Left forelimb (tissue), 1 donor: ENCODE measurements around the gene COL4A2.
"Not testable (repeated sequence)": the region's sequence is repeated elsewhere in the genome, so short reads cannot be mapped to it uniquely, and the experiment has no call there.

ENCODE experiments used
- DNase-seq: peaks from one replicate; pipeline ENCODE4 v3.0.0-alpha.2; 2018; ENCODE audit warnings: low spot score

COL4A2 gene

DNA sequence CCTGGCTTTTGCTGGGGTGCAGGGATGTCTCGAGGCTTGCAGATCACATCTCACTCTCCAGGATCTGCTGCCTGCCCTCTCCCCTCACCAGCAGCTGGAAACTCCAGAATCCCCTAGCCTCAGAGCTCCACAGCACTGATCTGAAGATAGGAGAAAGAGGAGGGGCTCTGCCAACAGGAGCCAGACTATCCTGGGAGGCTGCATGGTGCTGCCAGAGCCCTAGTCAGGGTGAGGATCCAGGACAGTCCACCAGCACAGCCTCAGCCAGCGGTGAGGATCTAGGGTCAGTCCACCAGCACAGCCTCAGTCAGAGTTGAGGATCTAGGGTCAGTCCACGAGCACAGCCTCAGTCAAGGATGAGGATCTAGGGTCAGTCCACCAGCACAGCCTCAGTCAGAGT lies 189.2 kb downstream of the COL4A2 start:
- DNase-seq = no peak

DNA sequence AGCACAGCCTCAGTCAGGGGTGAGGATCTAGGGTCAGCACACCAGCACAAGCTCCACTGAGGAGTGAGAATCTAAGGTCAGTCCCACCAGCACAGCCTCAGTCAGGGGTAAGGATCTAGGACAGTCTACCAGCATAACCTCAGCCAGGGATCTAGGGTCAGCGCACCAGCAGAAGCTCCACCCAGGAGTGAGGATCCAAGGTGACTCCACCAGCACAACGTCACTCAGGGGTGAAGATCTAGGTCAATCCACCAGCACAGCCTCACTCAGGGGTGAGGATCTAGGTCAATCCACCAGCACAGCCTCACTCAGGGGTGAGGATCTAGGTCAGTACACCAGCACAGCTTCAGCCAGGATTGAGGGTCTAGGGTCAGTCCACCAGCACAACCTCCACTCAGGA lies 189.9 kb downstream of the COL4A2 start:
- no peak for DNase-seq

DNA sequence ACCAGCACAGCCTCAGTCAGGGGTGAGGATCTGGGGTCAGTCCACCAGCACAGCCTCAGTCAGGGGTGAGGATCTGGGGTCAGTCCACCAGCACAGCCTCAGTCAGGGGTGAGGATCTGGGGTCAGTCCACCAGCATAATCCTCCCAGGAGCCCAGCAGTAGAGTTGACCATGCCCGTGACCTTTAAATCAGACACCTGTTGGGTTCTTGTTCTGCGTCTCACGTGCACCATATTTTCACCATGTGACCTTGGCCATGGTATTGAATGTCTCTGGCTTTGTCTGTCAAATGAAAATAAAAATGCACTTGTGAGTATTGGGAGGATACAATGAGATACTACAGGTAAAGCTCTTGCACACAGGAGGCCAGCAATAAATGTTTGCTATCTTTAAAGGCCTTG lies 190.8 kb downstream of the COL4A2 start:
- DNase-seq = not testable (repeated sequence)

DNA sequence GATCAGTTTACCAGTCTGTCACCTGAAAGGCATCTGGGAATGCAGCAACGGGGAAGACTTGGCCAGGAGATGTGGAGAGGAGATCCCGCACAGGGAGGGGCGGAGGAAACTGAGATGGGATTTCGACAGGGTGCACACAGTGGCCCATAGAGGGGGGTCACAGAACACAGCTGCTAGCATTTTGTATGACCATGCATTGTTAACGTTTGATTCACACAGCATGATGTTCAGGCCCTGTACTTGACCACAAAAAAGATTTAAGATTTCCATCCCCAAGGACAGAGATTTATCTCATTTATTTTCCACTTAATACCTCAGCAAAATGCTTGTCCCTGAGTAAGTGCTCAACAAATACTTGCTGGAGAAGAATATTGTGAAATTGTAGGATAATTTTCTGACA lies 191.2 kb downstream of the COL4A2 start:
- DNase-seq = no peak

DNA sequence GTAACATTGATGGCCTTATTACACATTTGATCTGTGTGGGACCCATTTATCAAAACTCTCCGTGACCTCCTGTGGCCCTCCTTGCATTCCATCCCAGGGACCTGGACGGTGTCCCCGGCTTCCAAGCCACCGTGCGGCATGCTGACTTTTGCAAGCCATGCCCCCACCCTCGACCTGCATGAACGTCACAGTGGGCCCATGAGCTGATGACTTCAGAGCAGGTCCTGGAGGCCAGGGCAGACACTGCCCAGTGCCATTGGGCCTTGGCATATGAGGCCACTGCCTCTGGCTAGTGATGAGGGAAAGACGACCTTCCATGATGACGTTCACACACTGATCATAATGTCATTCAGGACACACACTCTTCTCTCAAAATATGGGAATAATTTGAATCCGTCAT lies 191.7 kb downstream of the COL4A2 start:
- no peak for DNase-seq

DNA sequence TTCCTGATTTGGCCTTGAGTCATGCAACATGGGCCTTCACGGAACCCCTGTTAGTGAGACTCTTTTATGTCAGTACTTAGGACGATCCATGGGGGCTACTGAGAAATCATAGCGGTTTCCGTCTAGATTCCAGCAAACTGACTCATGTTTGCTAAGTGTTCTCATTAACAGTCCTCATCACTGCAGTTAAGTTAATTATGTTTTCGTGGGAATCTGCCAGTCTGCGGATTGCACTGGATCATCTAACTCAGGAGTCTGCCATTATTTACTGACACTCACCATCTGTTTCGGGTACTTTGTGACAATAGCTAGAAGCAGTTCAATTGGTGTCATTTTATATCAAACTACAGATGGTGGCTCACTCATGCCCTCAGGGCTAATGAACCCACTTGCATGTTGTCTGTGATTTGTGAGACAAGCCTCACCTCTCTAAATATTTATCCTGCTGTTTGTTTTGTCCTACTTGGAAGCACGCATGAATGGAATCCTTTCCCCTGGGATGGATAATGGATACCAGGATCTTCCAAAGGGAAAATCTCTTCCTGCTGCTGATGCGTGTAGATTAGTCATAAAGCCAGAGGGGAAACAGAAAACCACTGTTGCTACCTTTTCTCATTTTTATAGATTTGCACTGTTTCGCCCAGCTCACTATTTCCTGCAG lies 192.7 kb downstream of the COL4A2 start:
- no peak for DNase-seq

DNA sequence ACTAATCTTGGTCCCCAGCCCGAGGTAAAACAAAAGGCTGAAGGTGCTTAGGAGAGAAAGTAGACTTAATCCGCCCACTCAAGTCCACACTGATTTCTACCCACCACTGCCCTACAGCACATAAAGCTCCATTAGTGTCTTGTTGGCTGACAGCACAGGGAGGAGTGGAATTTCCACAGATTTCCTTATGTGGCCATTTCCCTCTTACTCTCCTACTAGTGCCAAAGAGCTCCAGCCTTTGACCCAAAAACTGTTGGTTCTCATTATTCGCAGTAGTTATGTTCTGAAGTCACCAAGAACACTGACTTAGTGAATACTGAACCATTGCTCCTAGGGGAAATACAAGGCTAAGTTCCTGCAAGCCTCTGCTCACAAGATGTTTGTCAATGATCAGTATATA lies 193.3 kb downstream of the COL4A2 start:
- no peak for DNase-seq

DNA sequence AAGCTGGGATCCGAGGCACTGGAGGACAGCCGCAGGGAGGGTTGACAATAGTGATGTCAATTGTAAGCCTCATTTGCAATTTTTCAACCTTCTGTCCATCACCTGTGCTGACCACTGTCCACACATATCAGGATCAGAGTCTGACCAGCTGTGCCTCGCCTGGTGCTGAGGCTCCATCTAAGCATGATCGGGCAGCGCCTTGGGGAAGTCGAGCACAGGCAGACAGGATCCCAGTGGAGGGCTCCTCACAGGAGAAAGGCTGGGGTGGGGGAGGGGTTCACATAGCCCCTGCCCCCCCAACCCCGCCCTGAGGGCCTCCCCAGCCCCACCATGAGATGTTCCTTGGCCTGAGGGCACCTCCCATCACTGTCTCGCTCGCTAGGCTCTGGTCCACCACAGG lies 194.1 kb downstream of the COL4A2 start:
- DNase-seq = no peak

DNA sequence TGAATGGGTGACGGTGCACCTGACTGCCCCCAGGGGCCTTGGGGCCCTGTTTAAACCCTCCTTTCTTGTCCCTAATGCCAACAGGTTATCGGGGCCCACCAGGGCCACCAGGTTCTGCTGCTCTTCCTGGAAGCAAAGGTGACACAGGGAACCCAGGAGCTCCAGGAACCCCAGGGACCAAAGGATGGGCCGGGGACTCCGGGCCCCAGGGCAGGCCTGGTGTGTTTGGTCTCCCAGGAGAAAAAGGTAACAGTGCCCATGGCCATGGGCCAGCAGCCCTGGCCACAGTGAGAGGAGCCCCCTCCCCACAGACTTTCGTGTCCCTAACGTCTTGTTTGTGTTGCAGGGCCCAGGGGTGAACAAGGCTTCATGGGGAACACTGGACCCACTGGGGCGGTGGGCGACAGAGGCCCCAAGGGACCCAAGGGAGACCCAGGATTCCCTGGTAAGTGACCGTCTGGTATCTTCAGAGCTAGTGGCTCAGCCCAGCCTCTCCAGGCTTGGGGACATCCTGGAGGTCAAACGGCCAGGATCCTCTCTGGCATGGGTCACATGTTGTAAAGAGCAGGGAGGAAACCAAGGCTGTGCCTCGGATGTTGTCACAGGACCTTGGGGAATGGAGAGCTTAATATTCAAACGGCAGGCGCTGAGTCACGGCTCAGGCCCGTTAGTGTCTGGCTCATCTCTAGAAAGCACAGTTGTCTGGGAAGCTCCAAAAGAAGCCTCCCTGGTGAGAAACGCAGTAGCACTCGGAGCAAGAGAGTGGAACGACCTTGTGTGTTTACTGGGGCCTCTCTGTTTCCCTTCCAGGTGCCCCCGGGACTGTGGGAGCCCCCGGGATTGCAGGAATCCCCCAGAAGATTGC lies 196.2 kb downstream of the COL4A2 start:
- DNase-seq = no peak

DNA sequence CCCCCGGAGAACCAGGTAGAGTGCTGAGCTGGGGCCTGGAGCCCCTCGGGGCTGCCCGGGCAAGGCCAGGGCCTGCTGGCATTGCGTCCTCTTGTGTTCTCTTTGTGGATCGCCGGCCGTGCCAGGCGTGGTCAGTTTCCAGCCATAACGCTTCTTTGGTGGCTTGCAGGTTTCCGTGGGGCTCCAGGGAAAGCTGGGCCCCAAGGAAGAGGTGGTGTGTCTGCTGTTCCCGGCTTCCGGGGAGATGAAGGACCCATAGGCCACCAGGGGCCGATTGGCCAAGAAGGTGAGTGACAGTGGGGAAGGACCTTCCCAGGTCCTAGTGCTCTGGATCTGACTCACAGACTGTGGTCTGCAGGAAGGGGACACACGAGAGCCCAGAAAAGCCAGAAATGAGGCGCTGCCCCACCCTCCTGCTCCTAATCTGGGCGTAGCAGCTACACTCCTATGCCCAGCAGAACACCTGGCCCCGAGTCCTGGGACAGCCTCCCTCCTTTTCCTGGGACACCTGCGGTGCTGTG lies 197.0 kb downstream of the COL4A2 start:
- no peak for DNase-seq

DNA sequence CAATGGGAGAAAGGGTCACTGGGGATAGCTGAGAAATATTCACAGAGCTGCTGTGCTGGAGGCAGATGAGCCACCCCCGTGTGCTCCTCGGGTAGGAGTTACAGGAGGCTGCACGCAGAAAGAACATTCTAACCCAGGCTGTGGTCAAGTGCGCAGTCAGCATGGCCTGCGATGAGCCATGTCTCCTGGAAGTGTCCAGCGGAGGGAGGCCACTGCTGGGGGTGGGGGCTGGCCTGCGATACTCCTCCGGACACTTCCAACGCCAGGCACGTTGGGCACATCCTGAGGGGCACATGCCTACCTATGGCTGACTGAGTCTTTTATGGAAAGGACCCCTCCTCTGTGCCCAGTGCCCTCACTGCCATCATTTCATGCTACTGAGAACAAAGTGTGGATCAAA lies 198.5 kb downstream of the COL4A2 start:
- no peak for DNase-seq

DNA sequence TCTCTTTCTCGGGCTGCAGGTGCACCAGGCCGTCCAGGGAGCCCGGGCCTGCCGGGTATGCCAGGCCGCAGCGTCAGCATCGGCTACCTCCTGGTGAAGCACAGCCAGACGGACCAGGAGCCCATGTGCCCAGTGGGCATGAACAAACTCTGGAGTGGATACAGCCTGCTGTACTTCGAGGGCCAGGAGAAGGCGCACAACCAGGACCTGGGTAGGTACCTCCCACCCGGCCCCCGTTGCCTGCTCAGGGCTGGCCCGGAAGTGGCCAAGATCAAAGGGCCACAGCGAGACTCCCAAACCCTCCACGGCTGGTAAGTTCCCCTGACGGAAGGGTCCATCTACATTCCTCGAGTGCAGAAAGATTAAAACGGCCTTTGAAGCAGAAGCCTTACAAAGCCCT lies 199.3 kb downstream of the COL4A2 start:
- no peak for DNase-seq

DNA sequence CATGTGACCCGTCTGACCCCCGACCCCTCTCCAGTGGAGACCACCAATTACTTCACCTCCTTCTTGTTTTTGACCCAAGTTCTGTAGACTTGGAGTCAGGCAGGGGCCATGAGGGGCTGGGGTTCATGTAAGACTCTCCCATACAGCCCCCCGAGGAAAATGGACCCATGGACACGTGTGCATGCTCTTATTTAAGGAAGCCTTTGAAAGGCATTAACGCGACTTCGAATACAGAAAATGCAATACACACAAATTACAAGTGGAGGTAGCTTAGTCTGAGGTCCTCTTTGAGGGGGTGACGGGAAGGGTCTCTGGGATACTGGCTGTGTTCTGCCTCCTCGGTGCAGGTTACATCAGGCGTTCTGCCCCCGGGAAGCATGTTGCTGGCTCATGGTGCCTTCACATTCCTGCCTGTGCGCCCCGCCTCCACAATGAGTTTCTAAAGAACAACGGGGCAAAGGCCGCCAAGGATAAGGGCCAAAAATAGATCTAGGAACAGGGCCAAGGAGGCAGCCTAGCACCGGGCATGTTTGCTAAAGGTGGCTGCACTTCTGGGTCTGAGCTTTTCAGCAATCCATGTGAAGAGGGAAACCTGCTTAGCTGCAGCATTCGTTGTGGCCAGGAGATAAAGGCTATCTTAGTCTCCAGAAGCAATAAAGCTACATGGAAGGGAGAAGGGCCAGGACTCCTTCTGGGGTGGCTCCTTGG lies 199.9 kb downstream of the COL4A2 start:
- no peak for DNase-seq

DNA sequence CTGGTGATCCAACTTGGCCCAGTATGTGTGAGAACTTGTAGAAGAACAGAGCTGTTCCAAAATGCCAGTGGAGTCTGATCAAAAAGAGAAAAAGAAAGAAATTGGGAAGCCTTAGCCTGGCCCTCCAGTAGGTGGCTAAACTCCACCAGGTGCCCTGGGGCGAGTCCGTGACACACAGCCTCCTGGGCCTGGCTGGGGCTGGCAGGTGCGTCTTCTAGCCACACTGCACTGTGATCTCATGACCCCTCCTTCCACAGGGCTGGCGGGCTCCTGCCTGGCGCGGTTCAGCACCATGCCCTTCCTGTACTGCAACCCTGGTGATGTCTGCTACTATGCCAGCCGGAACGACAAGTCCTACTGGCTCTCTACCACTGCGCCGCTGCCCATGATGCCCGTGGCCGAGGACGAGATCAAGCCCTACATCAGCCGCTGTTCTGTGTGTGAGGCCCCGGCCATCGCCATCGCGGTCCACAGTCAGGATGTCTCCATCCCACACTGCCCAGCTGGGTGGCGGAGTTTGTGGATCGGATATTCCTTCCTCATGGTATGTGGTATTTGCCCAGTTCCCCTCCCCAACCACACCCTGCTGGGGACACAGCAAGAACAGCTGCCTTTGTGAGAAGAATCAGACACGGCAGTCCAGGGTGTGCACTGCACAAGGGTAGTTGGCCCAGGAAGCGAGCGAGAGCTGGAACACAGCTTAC lies 200.7 kb downstream of the COL4A2 start:
- no peak for DNase-seq

DNA sequence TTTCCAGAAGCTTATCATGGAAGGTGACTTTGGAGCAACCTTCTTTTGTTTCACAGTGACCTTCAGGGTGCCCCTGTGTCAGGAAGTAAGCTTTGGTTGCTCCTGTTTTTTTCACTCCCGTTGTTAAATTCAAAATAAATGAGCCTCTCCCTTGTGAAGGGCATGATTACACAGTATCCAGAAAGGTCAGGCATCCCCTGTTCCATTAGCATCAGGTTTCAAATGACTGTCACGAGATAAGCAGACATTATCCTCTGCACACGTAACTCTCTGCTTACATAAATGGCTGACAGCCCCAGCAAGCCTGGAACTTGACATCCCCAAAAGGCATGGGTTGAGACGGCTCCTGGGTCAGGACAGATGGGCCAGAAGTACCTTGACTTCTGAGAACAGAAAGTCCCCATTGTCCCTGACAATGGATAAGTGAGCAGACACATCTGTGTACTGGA lies 202.4 kb downstream of the COL4A2 start:
- no peak for DNase-seq

DNA sequence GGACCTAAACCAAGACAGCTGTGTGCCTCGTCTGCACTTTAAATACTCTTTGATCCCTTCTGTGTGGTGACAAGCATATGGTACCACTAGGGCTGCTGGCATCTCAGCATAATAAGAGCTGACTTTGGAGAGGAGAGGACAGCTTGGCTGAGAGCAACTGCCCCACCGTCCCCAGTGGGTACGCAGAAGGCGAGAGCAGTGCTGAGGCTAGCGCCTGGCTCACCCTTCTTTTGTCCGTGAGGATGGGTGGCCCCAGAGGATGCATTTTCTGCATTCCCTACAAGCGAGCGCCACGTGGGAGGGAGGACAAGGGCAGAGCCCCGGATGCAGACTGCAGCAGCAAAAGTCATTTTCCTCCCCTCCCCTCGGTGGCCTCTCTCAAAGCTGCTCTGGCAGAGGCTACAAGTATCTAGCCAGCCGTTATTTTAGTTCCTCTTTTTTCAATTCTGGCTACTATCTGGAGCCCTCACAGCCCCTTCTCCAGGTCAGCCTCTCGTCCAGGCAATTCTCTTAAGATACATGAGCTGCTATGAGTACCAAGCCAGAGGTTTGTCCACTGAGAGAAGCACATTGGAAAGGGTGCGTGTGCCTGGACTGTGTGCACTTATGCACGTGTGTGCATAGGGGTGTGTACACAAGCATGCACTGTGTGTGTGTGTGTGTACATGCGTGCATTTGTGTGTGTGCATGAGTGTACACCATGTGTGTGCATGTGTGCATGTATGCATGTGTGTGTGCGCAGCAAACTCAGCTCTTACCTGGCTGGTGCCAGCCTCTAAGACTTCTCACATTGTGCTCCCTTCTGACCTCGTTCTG lies 203.1 kb downstream of the COL4A2 start:
- DNase-seq = no peak

DNA sequence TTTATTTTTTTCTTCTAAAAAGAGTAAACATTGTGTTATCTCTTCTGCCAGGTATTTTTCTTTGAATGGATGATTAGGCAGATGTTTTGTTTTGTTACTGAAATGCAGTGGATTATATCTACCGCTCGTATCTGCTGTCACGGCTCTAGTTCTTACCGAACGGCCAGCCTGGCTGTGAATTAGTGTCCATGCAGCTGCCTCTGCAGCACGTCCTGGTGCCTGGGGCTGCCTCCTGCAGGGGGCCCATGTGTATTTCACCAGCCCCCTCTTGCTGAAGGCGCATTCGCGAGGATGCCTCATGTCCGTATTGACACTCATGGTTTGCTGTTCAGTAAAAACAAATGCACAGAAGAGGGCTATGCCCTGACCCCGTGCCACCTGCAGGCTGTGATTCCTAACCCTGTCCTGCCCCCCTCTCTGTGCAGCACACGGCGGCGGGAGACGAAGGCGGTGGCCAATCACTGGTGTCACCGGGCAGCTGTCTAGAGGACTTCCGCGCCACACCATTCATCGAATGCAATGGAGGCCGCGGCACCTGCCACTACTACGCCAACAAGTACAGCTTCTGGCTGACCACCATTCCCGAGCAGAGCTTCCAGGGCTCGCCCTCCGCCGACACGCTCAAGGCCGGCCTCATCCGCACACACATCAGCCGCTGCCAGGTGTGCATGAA lies 204.6 kb downstream of the COL4A2 start:
- no peak for DNase-seq

DNA sequence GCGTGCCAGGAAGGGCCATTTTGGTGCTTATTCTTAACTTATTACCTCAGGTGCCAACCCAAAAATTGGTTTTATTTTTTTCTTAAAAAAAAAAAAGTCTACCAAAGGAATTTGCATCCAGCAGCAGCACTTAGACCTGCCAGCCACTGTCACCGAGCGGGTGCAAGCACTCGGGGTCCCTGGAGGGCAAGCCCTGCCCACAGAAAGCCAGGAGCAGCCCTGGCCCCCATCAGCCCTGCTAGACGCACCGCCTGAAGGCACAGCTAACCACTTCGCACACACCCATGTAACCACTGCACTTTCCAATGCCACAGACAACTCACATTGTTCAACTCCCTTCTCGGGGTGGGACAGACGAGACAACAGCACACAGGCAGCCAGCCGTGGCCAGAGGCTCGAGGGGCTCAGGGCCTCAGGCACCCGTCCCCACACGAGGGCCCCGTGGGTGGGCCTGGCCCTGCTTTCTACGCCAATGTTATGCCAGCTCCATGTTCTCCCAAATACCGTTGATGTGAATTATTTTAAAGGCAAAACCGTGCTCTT lies 205.2 kb downstream of the COL4A2 start:
- no peak for DNase-seq

DNA sequence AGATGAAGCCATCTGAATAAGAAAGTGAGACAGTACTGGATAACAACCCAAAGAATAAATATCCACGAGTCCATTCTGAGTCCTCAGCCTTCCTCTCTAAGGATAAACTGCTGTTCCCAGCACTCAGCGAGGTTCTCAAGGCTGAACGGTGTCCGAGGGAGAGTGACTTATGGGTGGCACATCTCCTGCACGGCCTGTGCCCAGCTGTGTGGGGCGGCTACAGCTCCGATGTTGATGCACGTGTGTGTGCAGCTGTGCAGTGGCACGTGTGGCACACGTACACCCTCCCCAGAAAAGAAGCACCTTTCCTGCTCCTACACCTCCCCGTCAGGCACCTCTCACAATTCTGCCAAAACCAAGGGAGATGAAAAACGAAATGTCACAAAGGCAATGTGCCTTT lies 209.4 kb downstream of the COL4A2 start:
- no peak for DNase-seq

DNA sequence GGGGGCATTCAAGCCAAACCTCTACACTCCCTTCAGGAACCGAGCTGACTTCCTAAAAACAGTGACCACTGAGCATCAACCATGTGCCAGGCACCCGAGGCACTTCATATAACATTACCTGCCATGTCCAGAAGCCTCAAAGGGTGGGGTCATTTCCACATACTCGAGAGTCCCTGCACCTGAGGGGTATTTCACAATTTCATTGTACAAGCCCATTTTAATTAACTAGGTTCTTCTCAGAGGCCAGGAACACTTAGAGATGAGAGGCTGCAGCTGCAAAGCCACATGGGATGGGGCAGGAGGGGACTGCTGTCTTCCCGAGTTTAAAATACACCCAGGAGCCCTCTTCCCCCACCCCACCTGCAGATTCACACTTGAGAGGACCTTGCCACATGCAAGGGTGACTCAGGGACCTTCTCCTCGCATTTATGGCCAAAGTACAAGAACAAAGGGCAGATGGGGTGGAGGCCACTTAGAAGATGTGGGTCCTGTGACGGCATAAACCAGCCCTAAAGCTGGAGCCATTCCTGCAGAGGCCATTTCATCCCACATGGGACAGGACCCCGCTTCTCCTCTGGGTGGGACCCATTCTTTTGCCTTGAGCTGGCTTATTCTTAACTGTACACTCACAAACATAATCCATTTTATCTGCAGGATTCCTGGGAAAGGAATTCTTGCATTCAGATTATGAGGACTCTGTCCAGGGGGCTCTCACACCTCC lies 210.6 kb downstream of the COL4A2 start:
- DNase-seq = no peak
